GM19438 (cell line): ENCODE measurements around the gene CEP78.
A peak's percentile ranks its signal among the peaks of the same experiment; 100 is the strongest.
"Not testable (repeated sequence)": the region's sequence is repeated elsewhere in the genome, so short reads cannot be mapped to it uniquely, and the experiment has no call there.

Experiments
- ATAC-seq: cut with Tn5 transposase; IDR thresholded peaks from one replicate; pipeline ENCODE4 v1.9.1; 2021; ENCODE audit warnings: low read depth; ENCODE audit not compliant: unreplicated experiment

The CEP78 gene

GRCh38 chr9:78235762-78236550 is at the start of gene CEP78:
TSS of gene CEP78 (plus strand) at chr9:78236075. CDS start at chr9:78236351, 276 bp downstream.
- peak; percentile 98 for ATAC-seq

GRCh38 chr9:78187763-78188484 is 48.0 kb upstream of the CEP78 start:
- ATAC-seq, result no peak

GRCh38 chr9:78188594-78188993 is 47.3 kb upstream of the CEP78 start:
- ATAC-seq, result no peak

GRCh38 chr9:78189001-78189400 is 46.9 kb upstream of the CEP78 start:
- ATAC-seq, result no peak

- ATAC-seq, result no peak
These were observed 46.4 kb upstream of the CEP78 start for GRCh38 chr9:78189461-78189860.

GRCh38 chr9:78191931-78192330 is 43.9 kb upstream of the CEP78 start:
- no peak for ATAC-seq

- no peak for ATAC-seq
These were observed 39.6 kb upstream of the CEP78 start for GRCh38 chr9:78196258-78196657.

- ATAC-seq, result peak; percentile 80
These were observed 34.6 kb upstream of the CEP78 start for GRCh38 chr9:78201158-78201777.

- no peak for ATAC-seq
These were observed 28.6 kb upstream of the CEP78 start for GRCh38 chr9:78207319-78207718.

- ATAC-seq, result no peak
These were observed 28.0 kb upstream of the CEP78 start for GRCh38 chr9:78207901-78208300.

- no peak for ATAC-seq
These were observed 26.7 kb upstream of the CEP78 start for GRCh38 chr9:78209127-78209526.

GRCh38 chr9:78210841-78211301 is 25.0 kb upstream of the CEP78 start:
- peak; percentile 68 for ATAC-seq

- no peak for ATAC-seq
These were observed 23.0 kb upstream of the CEP78 start for GRCh38 chr9:78212868-78213267.

- ATAC-seq, result peak; percentile 65
These were observed 22.2 kb upstream of the CEP78 start for GRCh38 chr9:78213712-78214111.

GRCh38 chr9:78214492-78214891 is 21.4 kb upstream of the CEP78 start:
- ATAC-seq, result no peak

- no peak for ATAC-seq
These were observed 20.2 kb upstream of the CEP78 start for GRCh38 chr9:78215706-78216105.

GRCh38 chr9:78218890-78219289 is 17.0 kb upstream of the CEP78 start:
- no peak for ATAC-seq

- ATAC-seq, result no peak
These were observed 14.4 kb upstream of the CEP78 start for GRCh38 chr9:78221425-78221824.

- ATAC-seq, result not testable (repeated sequence)
These were observed 14.0 kb upstream of the CEP78 start for GRCh38 chr9:78221841-78222240.

- ATAC-seq, result no peak
These were observed 5.1 kb upstream of the CEP78 start for GRCh38 chr9:78230761-78231160.

- not testable (repeated sequence) for ATAC-seq
These were observed 3.4 kb upstream of the CEP78 start for GRCh38 chr9:78232471-78232870.
